Neuronal stem cell (in vitro differentiated cells): ENCODE measurements around the gene ZFAND3.

ENCODE experiments used
- DNase-seq: peaks from one replicate; pipeline ENCODE4 v3.0.0-alpha.2; 2013; ENCODE audit warnings: low spot score
- H2AFZ ChIP-seq: one replicate; pipeline ENCODE4 v1.6.1; 2013; ENCODE audit warnings: mild to moderate bottlenecking, low read length, inconsistent platforms
- H2AK5ac ChIP-seq: 2 replicates; pipeline ENCODE4 v1.6.1; 2013; ENCODE audit warnings: low read depth, mild to moderate bottlenecking, inconsistent platforms, low read length, moderate library complexity, mixed read lengths
- H2BK120ac ChIP-seq: 2 replicates; pipeline ENCODE4 v1.6.1; 2013; ENCODE audit warnings: low read depth, mild to moderate bottlenecking, inconsistent platforms, low read length, moderate library complexity, mixed read lengths
- H2BK12ac ChIP-seq: one replicate; pipeline ENCODE4 v1.6.1; 2013; ENCODE audit warnings: low read length, inconsistent platforms
- H2BK15ac ChIP-seq: 2 replicates; pipeline ENCODE4 v1.6.1; 2013; ENCODE audit warnings: mild to moderate bottlenecking, low read length, inconsistent platforms, mixed read lengths
- H2BK5ac ChIP-seq: one replicate; pipeline ENCODE4 v1.6.1; 2013; ENCODE audit warnings: inconsistent platforms, mild to moderate bottlenecking, low read length, moderate library complexity
- H3K14ac ChIP-seq: one replicate; pipeline ENCODE4 v1.6.1; 2013; ENCODE audit warnings: low read length, inconsistent platforms
- H3K18ac ChIP-seq: 2 replicates; pipeline ENCODE4 v1.6.1; 2013; ENCODE audit warnings: low read length, inconsistent platforms
- H3K23ac ChIP-seq: 2 replicates; pipeline ENCODE4 v1.6.1; 2013; ENCODE audit warnings: low read depth, mild to moderate bottlenecking, mixed read lengths, low read length, inconsistent platforms; ENCODE audit not compliant: poor library complexity
- H3K27ac ChIP-seq: replicated peaks from 3 replicates; pipeline ENCODE4 v1.5.1; 2013; ENCODE audit warnings: low read length, inconsistent platforms
- H3K27me3 ChIP-seq, 3 experiments: 2 replicates each; pipeline ENCODE4 v1.6.1; 2013; ENCODE audit warnings: low read length in 3 of 3, mild to moderate bottlenecking in 2 of 3, inconsistent platforms in 1 of 3, low read depth in 1 of 3, mixed read lengths in 1 of 3, moderate library complexity in 1 of 3; ENCODE audit not compliant: control insufficient read depth in 3 of 3, insufficient read depth in 3 of 3
- H3K36me3 ChIP-seq, 2 donors: replicated peaks in 1 of 2; 2 replicates each; pipeline ENCODE4 v1.6.1; 2013; ENCODE audit warnings: low read length in 2 of 2; ENCODE audit not compliant: control insufficient read depth in 2 of 2, insufficient read depth in 2 of 2
- H3K4ac ChIP-seq: 2 replicates; pipeline ENCODE4 v1.6.1; 2013; ENCODE audit warnings: inconsistent platforms, mild to moderate bottlenecking, low read length, moderate library complexity
- H3K4me1 ChIP-seq, 2 donors: 1 replicate in 1 of 2; 2 replicates in 1 of 2; pipeline ENCODE4 v1.6.1; 2013; ENCODE audit warnings: low read length in 2 of 2, low read depth in 1 of 2; ENCODE audit not compliant: control insufficient read depth in 2 of 2, insufficient read depth in 1 of 2
- H3K4me2 ChIP-seq: one replicate; pipeline ENCODE4 v1.6.1; 2013; ENCODE audit warnings: mild to moderate bottlenecking, low read length, inconsistent platforms; ENCODE audit not compliant: insufficient read depth, poor library complexity, severe bottlenecking
- H3K4me3 ChIP-seq, 2 donors: 2 replicates each; pipeline ENCODE4 v1.5.1; 2013; ENCODE audit warnings: low read length in 2 of 2, mild to moderate bottlenecking in 2 of 2, inconsistent platforms in 1 of 2, moderate library complexity in 1 of 2
- H3K79me1 ChIP-seq: one replicate; pipeline ENCODE4 v1.6.1; 2013; ENCODE audit warnings: low read depth, mild to moderate bottlenecking, inconsistent platforms, low read length, moderate library complexity
- H3K9ac ChIP-seq: one replicate; pipeline ENCODE4 v1.6.1; 2013; ENCODE audit warnings: mild to moderate bottlenecking, low read depth, low read length, inconsistent platforms; ENCODE audit not compliant: poor library complexity
- H3K9me3 ChIP-seq, 2 donors: replicated peaks in 1 of 2; 2 replicates each; pipeline versions ENCODE3 to v1.6.1; 2013; ENCODE audit warnings: low read length in 2 of 2, mild to moderate bottlenecking in 2 of 2, inconsistent platforms in 1 of 2, low read depth in 1 of 2, mixed read lengths in 1 of 2, moderate library complexity in 1 of 2; ENCODE audit not compliant: control insufficient read depth in 2 of 2, insufficient read depth in 1 of 2
- H4K8ac ChIP-seq: one replicate; pipeline ENCODE4 v1.6.1; 2013; ENCODE audit warnings: low read depth, mild to moderate bottlenecking, inconsistent platforms, low read length, moderate library complexity
- H4K91ac ChIP-seq: one replicate; pipeline ENCODE4 v1.6.1; 2013; ENCODE audit warnings: low read length, low read depth, mild to moderate bottlenecking, inconsistent platforms; ENCODE audit not compliant: poor library complexity
- WGBS, 2 donors: extraction: QIAGEN DNeasy Blood & Tissue Kit; methylation state at CpG; one replicate each; pipeline ENCODE4 v1.1.7; 2013; ENCODE audit warnings: missing lambda C conversion rate in 2 of 2, mixed read lengths in 1 of 2; ENCODE audit not compliant: insufficient read length in 2 of 2, insufficient replicate concordance in 1 of 2; ENCODE audit errors: extremely low coverage in 2 of 2; 5-methylcytosine and 5-hydroxymethylcytosine counted together

The ZFAND3 gene

GRCh38 chr6:37922563-37922962, 103.0 kb downstream of the ZFAND3 start:
- Histone ChIP-seq H3K27me3 (no peaks in the 10 kb centered on the region), H3K27ac (no peak overlapping the region), H3K36me3 (no peaks in the 10 kb centered on the region), H2BK5ac (no peak overlapping the region), H2BK120ac (no peak overlapping the region), H2AK5ac (no peak overlapping the region), H3K79me1 (no peaks in the 10 kb centered on the region), H3K4me1 (peaks cover 5% of the 10 kb centered on the region in 2 donors), H3K18ac (no peak overlapping the region), H3K14ac (no peak overlapping the region), H3K23ac (no peak overlapping the region), H2BK12ac (no peak overlapping the region), H2BK15ac (no peak overlapping the region), H3K4me3 (no peak overlapping the region), H4K8ac (no peak overlapping the region), H3K4me2 (no peak overlapping the region), H3K9ac (no peak overlapping the region), H3K4ac (no peak overlapping the region), H4K91ac (no peak overlapping the region), H3K9me3 (no peaks in the 10 kb centered on the region), H2AFZ (no peak overlapping the region)
- no peak for DNase-seq
- WGBS, 2 donors = no CpG with 5 or more reads among the region's 1 CpG

- Histone ChIP-seq H3K23ac (no peak overlapping the region), H3K14ac (no peak overlapping the region), H4K8ac (no peak overlapping the region), H3K4me2 (no peak overlapping the region), H3K36me3 (no peaks in the 10 kb centered on the region), H2AK5ac (no peak overlapping the region), H3K27me3 (no peaks in the 10 kb centered on the region), H2BK15ac (no peak overlapping the region), H3K4me1 (peaks cover 5 to 6% of the 10 kb centered on the region in 2 donors), H4K91ac (no peak overlapping the region), H3K9ac (no peak overlapping the region), H3K4ac (no peak overlapping the region), H3K4me3 (no peak overlapping the region), H3K79me1 (no peaks in the 10 kb centered on the region), H3K9me3 (no peaks in the 10 kb centered on the region), H3K27ac (no peak overlapping the region), H2BK12ac (no peak overlapping the region), H2BK5ac (no peak overlapping the region), H2BK120ac (no peak overlapping the region), H2AFZ (no peak overlapping the region), H3K18ac (no peak overlapping the region)
- no peak for DNase-seq
These were observed 104.0 kb downstream of the ZFAND3 start for GRCh38 chr6:37923514-37923913.

- Histone ChIP-seq H4K8ac (no peak overlapping the region), H3K9ac (no peak overlapping the region), H2BK5ac (no peak overlapping the region), H3K4me2 (no peak overlapping the region), H3K18ac (no peak overlapping the region), H2BK120ac (no peak overlapping the region), H2BK12ac (no peak overlapping the region), H3K14ac (no peak overlapping the region), H3K4me1 (peaks cover 0 to 5% of the 10 kb centered on the region in 2 donors), H3K27ac (no peak overlapping the region), H3K9me3 (no peaks in the 10 kb centered on the region), H2AK5ac (no peak overlapping the region), H3K27me3 (no peaks in the 10 kb centered on the region), H2AFZ (no peak overlapping the region), H3K4me3 (no peak overlapping the region), H3K23ac (no peak overlapping the region), H3K4ac (no peak overlapping the region), H3K79me1 (no peaks in the 10 kb centered on the region), H3K36me3 (no peaks in the 10 kb centered on the region), H2BK15ac (no peak overlapping the region), H4K91ac (no peak overlapping the region)
- WGBS, 2 donors = no CpG with 5 or more reads among the region's 4 CpGs
- DNase-seq = no peak
These were observed 107.1 kb downstream of the ZFAND3 start for GRCh38 chr6:37926661-37927060.

- no peak overlapping the region for H3K14ac ChIP-seq
- H2AFZ ChIP-seq = no peak overlapping the region
- no peak overlapping the region for H2BK5ac ChIP-seq
- peaks cover 0 to 5% of the 10 kb centered on the region in 2 donors for H3K4me1 ChIP-seq
- no CpG with 5 or more reads among the region's 4 CpGs for WGBS, 2 donors
- no peak overlapping the region for H4K8ac ChIP-seq
- H3K18ac ChIP-seq = no peak overlapping the region
- H3K79me1 ChIP-seq = no peaks in the 10 kb centered on the region
- H3K4me3 ChIP-seq = no peak overlapping the region
- H2BK15ac ChIP-seq = no peak overlapping the region
- no peak overlapping the region for H2BK120ac ChIP-seq
- H3K4me2 ChIP-seq = no peak overlapping the region
- H3K36me3 ChIP-seq = no peaks in the 10 kb centered on the region
- no peak overlapping the region for H3K27ac ChIP-seq
- H4K91ac ChIP-seq = no peak overlapping the region
- H3K9ac ChIP-seq = no peak overlapping the region
- no peaks in the 10 kb centered on the region for H3K27me3 ChIP-seq
- no peaks in the 10 kb centered on the region for H3K9me3 ChIP-seq
- no peak overlapping the region for H3K23ac ChIP-seq
- DNase-seq = no peak
- H2BK12ac ChIP-seq = no peak overlapping the region
- no peak overlapping the region for H3K4ac ChIP-seq
- H2AK5ac ChIP-seq = no peak overlapping the region
These were observed 108.7 kb downstream of the ZFAND3 start for GRCh38 chr6:37928217-37928616.
